ENCODE measurements around the gene GNB3. TPM values are rescaled to one million over a fixed set of nuclear protein-coding genes. Genes with fewer than 3 reads are reported as not detected.

GNB3 gene
- total and polyA plus RNA-seq, 12 donors = 1.9 to 15.0 (median 7.5) TPM

- no peaks in the 10 kb centered on the region for H3K9me3 ChIP-seq
- no peak for DNase-seq
- intact Hi-C loops (cut with DNase I) = loop anchor here in 6 of 10 donors (5.0 to 10.0 kb wide), 6 partner anchors 33 to 205 kb away; partner anchors contain the start of genes CD4 (in 2 of the 6) and MLF2 (in 2 of the 6)
- H3K27me3 ChIP-seq = peaks cover 0 to 20% (median 0%) of the 10 kb centered on the region in 7 donors
- no peak overlapping the region for H3K4me3 ChIP-seq
- H3K4me1 ChIP-seq = peaks cover 3 to 43% (median 18%) of the 10 kb centered on the region in 9 donors
- WGBS, 2 donors = 87% methylated on average over 5 of the region's 5 CpGs
- TF ChIP-seq CTCF (IDR thresholded peaks at IDR 0.05) = no peak
- peaks cover 0 to 23% (median 0%) of the 10 kb centered on the region in 9 donors for H3K36me3 ChIP-seq
- H3K27ac ChIP-seq = peak overlapping the region in 2 of 10 donors; percentile 14 to 15
- no peak for ATAC-seq
These were observed 20.6 kb upstream of the GNB3 start for GRCh38 chr12:6820166-6820565.

- intact Hi-C loops (cut with DNase I) = loop anchor here in 6 of 10 donors (5.0 to 10.0 kb wide), 6 partner anchors 35 to 207 kb away; partner anchors contain the start of genes CD4 (in 2 of the 6) and MLF2 (in 2 of the 6)
- Histone ChIP-seq H3K4me1 (peaks cover 4 to 54% (median 26%) of the 10 kb centered on the region in 9 donors), H3K27ac (peak within 1 kb of the TSS in 8 of 10 donors; percentile 45 to 82 (median 73)), H3K4me3 (peak within 1 kb of the TSS; percentile 35 to 64 (median 58)), H3K27me3 (peaks cover 0 to 26% (median 0%) of the 10 kb centered on the region in 7 donors), H3K36me3 (peaks cover 0 to 14% (median 0%) of the 10 kb centered on the region in 9 donors), H3K9me3 (no peaks in the 10 kb centered on the region)
- TF ChIP-seq CTCF (IDR thresholded peaks at IDR 0.05) = no peak
- 0 to 2% methylated on average over 21 to 28 of the region's 28 CpGs for WGBS, 2 donors
- ATAC-seq (peak; percentile 42 to 61 (median 59)), DNase-seq (peak; percentile 63 to 72)
These were observed 18.9 kb upstream of the GNB3 start, which contains the start of gene GPR162 for GRCh38 chr12:6821591-6822425. GPR162 (plus strand) TSS chr12:6821821; CDS start chr12:6823899, 2,078 bp downstream.

GRCh38 chr12:6822426-6823135 is 18.1 kb upstream of the GNB3 start:
- H3K27ac ChIP-seq = peak overlapping the region in 1 of 10 donors; percentile 82
- peak overlapping the region in 9 of 10 donors; percentile 35 to 64 (median 59) for H3K4me3 ChIP-seq
- no peak for DNase-seq
- no peak for ATAC-seq
- H3K27me3 ChIP-seq = peaks cover 0 to 32% (median 0%) of the 10 kb centered on the region in 7 donors
- H3K4me1 ChIP-seq = peaks cover 11 to 61% (median 33%) of the 10 kb centered on the region in 9 donors
- no peak for TF ChIP-seq CTCF (IDR thresholded peaks at IDR 0.05)
- intact Hi-C loops (cut with DNase I) = loop anchor here in 6 of 10 donors (5.0 to 10.0 kb wide), 6 partner anchors 35 to 208 kb away; partner anchors contain the start of genes CD4 (in 2 of the 6) and MLF2 (in 2 of the 6)
- peaks cover 0 to 9% (median 0%) of the 10 kb centered on the region in 9 donors for H3K36me3 ChIP-seq
- 63 to 67% methylated on average over 7 of the region's 7 CpGs for WGBS, 2 donors
- H3K9me3 ChIP-seq = no peaks in the 10 kb centered on the region

Measured in heart right ventricle (tissue), 16 donors.